ENCODE measurements around the gene TAS2R60. TPM values are rescaled to one million over a fixed set of nuclear protein-coding genes. Genes with fewer than 3 reads are reported as not detected.
"Not testable (repeated sequence)": the region's sequence is repeated elsewhere in the genome, so short reads cannot be mapped to it uniquely, and the experiment has no call there.

The TAS2R60 gene
- total and polyA plus RNA-seq, 2 donors from 2014 or later, result not detected

DNA sequence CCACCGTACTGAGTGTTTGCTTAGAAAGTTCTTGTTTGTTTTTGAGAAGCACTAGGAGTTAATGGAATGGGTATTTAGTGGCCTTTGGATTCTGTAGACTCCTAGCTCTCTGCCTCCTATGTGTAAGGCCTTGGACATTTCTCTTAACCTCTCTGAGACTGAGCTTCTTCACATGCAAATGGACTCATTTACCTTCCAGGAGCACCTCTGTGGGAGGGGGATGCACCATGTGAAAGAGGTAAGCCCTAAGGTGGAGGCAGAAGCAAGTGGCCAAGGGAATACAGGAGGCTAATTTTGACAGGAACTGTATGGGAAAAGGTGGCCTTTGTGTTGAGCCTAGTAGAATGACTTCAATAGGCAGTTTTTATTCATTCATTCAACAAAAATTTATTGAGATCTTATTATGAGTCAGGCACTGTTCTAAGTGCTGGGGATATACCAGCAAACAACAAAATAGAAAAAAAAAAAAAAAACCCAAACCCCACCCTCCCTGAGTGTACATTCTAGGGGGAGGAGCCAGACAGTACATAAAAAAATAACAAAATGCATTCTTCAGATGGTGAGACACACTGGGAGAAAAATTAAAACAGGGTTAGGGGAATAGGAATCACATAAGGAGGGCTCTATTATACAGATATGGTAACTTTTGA, 25.4 kb upstream of the TAS2R60 start:
- Histone ChIP-seq H3K9ac (ENCODE audit: low read length in 3 of 3) (no peak overlapping the region), H3K9me3 (ENCODE audit: control insufficient read depth in 2 of 3, insufficient read depth in 1 of 3, low read length in 3 of 3) (no peaks in the 10 kb centered on the region), H3K4me1 (ENCODE audit: control insufficient read depth in 2 of 3, insufficient read depth in 2 of 3, low read depth in 1 of 3, low read length in 3 of 3) (peaks cover 0 to 2% (median 0%) of the 10 kb centered on the region in 3 donors), H3K4me3 (ENCODE audit: low read length in 3 of 3) (no peak overlapping the region), H3K27ac (ENCODE audit: low read depth in 2 of 2, low read length in 2 of 2) (no peak overlapping the region), H3K27me3 (ENCODE audit: control insufficient read depth, insufficient read depth, low read length) (no peaks in the 10 kb centered on the region), H3K36me3 (ENCODE audit: control insufficient read depth in 2 of 3, insufficient read depth in 3 of 3, low read length in 3 of 3) (no peaks in the 10 kb centered on the region)
- no peak for FAIRE-seq
- no peak for DNase-seq
- intact Hi-C loops (cut with DNase I), result loop anchor here (10.0 kb wide), 1 partner anchor 183 kb away; no protein-coding TSS in a partner anchor
- TF ChIP-seq, protein P1, sequence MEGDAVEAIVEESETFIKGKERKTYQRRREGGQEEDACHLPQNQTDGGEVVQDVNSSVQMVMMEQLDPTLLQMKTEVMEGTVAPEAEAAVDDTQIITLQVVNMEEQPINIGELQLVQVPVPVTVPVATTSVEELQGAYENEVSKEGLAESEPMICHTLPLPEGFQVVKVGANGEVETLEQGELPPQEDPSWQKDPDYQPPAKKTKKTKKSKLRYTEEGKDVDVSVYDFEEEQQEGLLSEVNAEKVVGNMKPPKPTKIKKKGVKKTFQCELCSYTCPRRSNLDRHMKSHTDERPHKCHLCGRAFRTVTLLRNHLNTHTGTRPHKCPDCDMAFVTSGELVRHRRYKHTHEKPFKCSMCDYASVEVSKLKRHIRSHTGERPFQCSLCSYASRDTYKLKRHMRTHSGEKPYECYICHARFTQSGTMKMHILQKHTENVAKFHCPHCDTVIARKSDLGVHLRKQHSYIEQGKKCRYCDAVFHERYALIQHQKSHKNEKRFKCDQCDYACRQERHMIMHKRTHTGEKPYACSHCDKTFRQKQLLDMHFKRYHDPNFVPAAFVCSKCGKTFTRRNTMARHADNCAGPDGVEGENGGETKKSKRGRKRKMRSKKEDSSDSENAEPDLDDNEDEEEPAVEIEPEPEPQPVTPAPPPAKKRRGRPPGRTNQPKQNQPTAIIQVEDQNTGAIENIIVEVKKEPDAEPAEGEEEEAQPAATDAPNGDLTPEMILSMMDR (IDR thresholded peaks at IDR 0.05; ENCODE audit: borderline replicate concordance, extremely low read depth, insufficient read depth), result no peak

DNA sequence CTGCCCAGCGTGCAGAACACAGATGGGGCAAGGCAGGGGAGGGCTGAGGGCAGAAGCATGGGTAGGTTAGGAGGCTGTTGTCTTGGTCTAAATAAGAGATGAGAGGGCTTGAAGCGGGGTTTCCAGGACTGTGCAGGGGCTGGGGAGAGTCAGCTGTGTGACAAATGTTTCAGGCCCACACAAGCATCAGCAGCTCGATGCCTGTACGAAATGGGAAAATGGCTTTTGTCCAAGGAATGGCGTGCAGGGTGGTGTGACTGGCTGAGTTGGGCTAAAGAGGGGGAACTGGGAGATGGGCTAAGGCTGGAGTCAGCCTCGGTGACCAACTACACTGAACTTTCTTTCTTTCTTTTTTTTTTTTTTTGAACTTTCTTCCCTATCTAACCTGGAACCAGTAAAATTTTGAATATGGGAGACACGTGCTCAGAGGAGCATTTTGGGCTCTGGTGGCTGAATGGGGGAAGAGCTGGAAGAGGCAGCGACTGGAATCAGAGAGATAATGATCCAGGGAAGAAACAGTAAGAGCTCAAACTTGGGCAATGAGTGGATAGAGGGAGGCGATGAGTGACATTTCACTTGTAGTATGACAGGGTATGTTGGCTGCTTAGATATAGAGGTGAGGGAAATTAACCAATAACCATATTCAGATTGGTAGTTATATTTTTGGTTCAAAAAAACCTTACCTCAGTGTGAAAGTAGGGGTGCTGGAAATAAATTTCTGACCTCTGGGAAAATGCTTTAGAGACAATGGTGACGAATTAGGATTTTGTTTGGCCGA, 24.4 kb upstream of the TAS2R60 start:
- Histone ChIP-seq H3K27ac (ENCODE audit: low read depth in 2 of 2, low read length in 2 of 2) (no peak overlapping the region), H3K4me3 (ENCODE audit: low read length in 3 of 3) (no peak overlapping the region), H3K36me3 (ENCODE audit: control insufficient read depth in 2 of 3, insufficient read depth in 3 of 3, low read length in 3 of 3) (no peaks in the 10 kb centered on the region), H3K4me1 (ENCODE audit: control insufficient read depth in 2 of 3, insufficient read depth in 2 of 3, low read depth in 1 of 3, low read length in 3 of 3) (peaks cover 0 to 2% (median 0%) of the 10 kb centered on the region in 3 donors), H3K27me3 (ENCODE audit: control insufficient read depth, insufficient read depth, low read length) (no peaks in the 10 kb centered on the region), H3K9me3 (ENCODE audit: control insufficient read depth in 2 of 3, insufficient read depth in 1 of 3, low read length in 3 of 3) (no peaks in the 10 kb centered on the region), H3K9ac (ENCODE audit: low read length in 3 of 3) (no peak overlapping the region)
- TF ChIP-seq, protein P1 (IDR thresholded peaks at IDR 0.05; ENCODE audit: borderline replicate concordance, extremely low read depth, insufficient read depth), result no peak
- FAIRE-seq (no peak), DNase-seq (no peak)
- intact Hi-C loops (cut with DNase I), result loop anchor here (10.0 kb wide), 1 partner anchor 184 kb away; no protein-coding TSS in a partner anchor

DNA sequence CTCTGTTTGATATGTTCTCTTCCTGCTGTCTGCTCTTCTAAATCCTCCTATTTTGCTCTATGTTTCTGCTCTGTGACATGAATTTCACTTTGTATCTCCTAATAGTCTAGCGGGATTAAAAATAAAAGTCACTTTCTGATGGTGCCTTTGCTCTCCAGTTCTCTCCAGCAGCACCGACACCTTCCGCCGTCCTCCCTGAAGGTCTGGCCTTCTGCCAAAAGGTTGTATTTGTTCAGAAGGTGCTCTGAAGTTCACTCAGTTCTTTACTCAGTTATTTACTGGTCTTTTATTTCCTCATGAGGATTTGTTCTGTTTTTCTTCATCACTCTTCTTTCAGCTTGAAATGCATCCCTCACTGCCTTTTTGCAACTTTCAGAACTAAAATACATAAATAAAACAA, 23.4 kb upstream of the TAS2R60 start:
- peaks cover 0 to 2% (median 0%) of the 10 kb centered on the region in 3 donors for H3K4me1 ChIP-seq (ENCODE audit: control insufficient read depth in 2 of 3, insufficient read depth in 2 of 3, low read depth in 1 of 3, low read length in 3 of 3)
- H3K27ac ChIP-seq (ENCODE audit: low read depth in 2 of 2, low read length in 2 of 2), result no peak overlapping the region
- no peak for FAIRE-seq
- H3K4me3 ChIP-seq (ENCODE audit: low read length in 3 of 3), result no peak overlapping the region
- peak in 1 of 5 donors; percentile 25 for DNase-seq
- H3K9ac ChIP-seq (ENCODE audit: low read length in 3 of 3), result no peak overlapping the region
- H3K9me3 ChIP-seq (ENCODE audit: control insufficient read depth in 2 of 3, insufficient read depth in 1 of 3, low read length in 3 of 3), result no peaks in the 10 kb centered on the region
- TF ChIP-seq, protein P1 (IDR thresholded peaks at IDR 0.05; ENCODE audit: borderline replicate concordance, extremely low read depth, insufficient read depth), result no peak
- no peaks in the 10 kb centered on the region for H3K36me3 ChIP-seq (ENCODE audit: control insufficient read depth in 2 of 3, insufficient read depth in 3 of 3, low read length in 3 of 3)
- intact Hi-C loops (cut with DNase I), result loop anchor here (10.0 kb wide), 1 partner anchor 185 kb away; no protein-coding TSS in a partner anchor
- H3K27me3 ChIP-seq (ENCODE audit: control insufficient read depth, insufficient read depth, low read length), result no peaks in the 10 kb centered on the region

DNA sequence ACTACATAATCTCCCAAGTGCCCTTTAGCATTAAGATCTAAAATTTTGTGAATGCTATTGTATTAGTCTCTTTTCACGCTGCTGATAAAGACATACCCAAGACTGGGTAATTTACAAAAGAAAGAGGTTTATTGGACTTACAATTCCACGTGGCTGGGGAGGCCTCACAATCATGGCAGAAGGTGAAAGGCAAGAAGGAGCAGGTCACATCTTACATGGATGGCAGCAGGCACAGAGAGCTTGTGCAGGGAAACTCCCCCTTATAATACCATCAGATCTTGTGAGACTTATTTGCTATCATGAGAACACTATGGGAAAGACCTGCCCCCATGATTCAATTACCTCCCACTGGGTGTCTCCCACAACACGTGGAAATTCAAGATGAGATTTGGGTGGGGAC, 22.6 kb upstream of the TAS2R60 start:
- H3K27me3 ChIP-seq (ENCODE audit: control insufficient read depth, insufficient read depth, low read length); FAIRE-seq; H3K9me3 ChIP-seq (ENCODE audit: control insufficient read depth in 2 of 3, insufficient read depth in 1 of 3, low read length in 3 of 3); H3K4me3 ChIP-seq (ENCODE audit: low read length in 3 of 3); H3K36me3 ChIP-seq (ENCODE audit: control insufficient read depth in 2 of 3, insufficient read depth in 3 of 3, low read length in 3 of 3); intact Hi-C loops (cut with DNase I); H3K4me1 ChIP-seq (ENCODE audit: control insufficient read depth in 2 of 3, insufficient read depth in 2 of 3, low read depth in 1 of 3, low read length in 3 of 3); H3K9ac ChIP-seq (ENCODE audit: low read length in 3 of 3); DNase-seq; H3K27ac ChIP-seq (ENCODE audit: low read depth in 2 of 2, low read length in 2 of 2): not testable (repeated sequence)

Measured in kidney (tissue), 14 donors.